HEK293 (cell line): ENCODE measurements around the gene GPR152.
A peak's percentile ranks its signal among the peaks of the same experiment; 100 is the strongest.

Experiments
- CTCF ChIA-PET: fragments of 350-600 bp; formaldehyde crosslinking; extraction: SDS; loops from one replicate; lab custom pipeline; 2021; ENCODE audit warnings: antibody characterized with exemption; lab: Yijun Ruan, JAX
- POLR2A ChIA-PET: fragments of 300-600 bp; formaldehyde crosslinking; extraction: SDS; loops from one replicate; lab custom pipeline; 2020; ENCODE audit warnings: antibody characterized with exemption, inconsistent platforms; lab: Yijun Ruan, JAX
- H3K27ac ChIP-seq: fragments of 200-500 bp; sonication (Bioruptor generic); 2 replicates; pipeline ENCODE4 v1.5.1; 2014; ENCODE audit warnings: low read depth, low read length, control low read depth, inconsistent platforms; ENCODE audit errors: extremely low read depth
- H3K36me3 ChIP-seq, 2 experiments: fragments of 200-500 bp in 1 of 2; sonication (Bioruptor generic) in 1 of 2; 1 replicate in 1 of 2; 2 replicates in 1 of 2; pipeline ENCODE4 v1.5.1; 2014 to 2017; ENCODE audit warnings: inconsistent platforms in 2 of 2, low read length in 2 of 2; ENCODE audit not compliant: control insufficient read depth in 2 of 2, insufficient read depth in 1 of 2
- H3K4me1 ChIP-seq: fragments of 200-500 bp; sonication (Bioruptor generic); 2 replicates; pipeline ENCODE4 v1.5.1; 2014; ENCODE audit warnings: mild to moderate bottlenecking, low read length, inconsistent platforms; ENCODE audit not compliant: control insufficient read depth, insufficient read depth
- H3K4me3 ChIP-seq: 2 replicates; pipeline ENCODE4 v1.5.1; 2011; ENCODE audit warnings: low read depth, mild to moderate bottlenecking, control low read depth, low read length, moderate library complexity
- H3K9me3 ChIP-seq: fragments of 200-500 bp; sonication (Bioruptor generic); 2 replicates; pipeline ENCODE4 v1.5.1; 2014; ENCODE audit warnings: low read depth, low read length, inconsistent platforms; ENCODE audit not compliant: control insufficient read depth, insufficient read depth
- BCL6B ChIP-seq: fragments of 450-650 bp; formaldehyde crosslinking; IDR thresholded peaks from 2 replicates; pipeline ENCODE4 v1.5.1; 2017; ENCODE audit warnings: missing biosample characterization, missing genetic modification characterization
- GLIS1 ChIP-seq: fragments of 450-650 bp; formaldehyde crosslinking; IDR thresholded peaks from 2 replicates; pipeline ENCODE4 v1.5.1; 2016; ENCODE audit warnings: missing biosample characterization, missing genetic modification characterization
- HOXC10 ChIP-seq: sonication (generic); formaldehyde crosslinking; IDR thresholded peaks from 2 replicates; pipeline ENCODE4 v1.8.1; 2023; ENCODE audit warnings: mild to moderate bottlenecking, missing genetic modification reagents
- MZF1 ChIP-seq: fragments of 450-650 bp; formaldehyde crosslinking; IDR thresholded peaks from 2 replicates; pipeline ENCODE4 v1.5.1; 2017; ENCODE audit warnings: missing biosample characterization, missing genetic modification characterization, borderline replicate concordance
- OSR2 ChIP-seq: fragments of 450-650 bp; formaldehyde crosslinking; IDR thresholded peaks from 2 replicates; pipeline ENCODE4 v1.5.1; 2016; ENCODE audit warnings: missing biosample characterization, missing genetic modification characterization
- PRDM10 ChIP-seq: fragments of 450-650 bp; formaldehyde crosslinking; IDR thresholded peaks from 2 replicates; pipeline ENCODE4 v1.5.1; 2016; ENCODE audit warnings: missing biosample characterization, missing genetic modification characterization
- SALL2 ChIP-seq: fragments of 450-650 bp; formaldehyde crosslinking; IDR thresholded peaks from 2 replicates; pipeline ENCODE4 v1.5.0; 2017; ENCODE audit warnings: missing biosample characterization, mild to moderate bottlenecking, missing genetic modification characterization, borderline replicate concordance
- SCRT2 ChIP-seq: fragments of 450-650 bp; formaldehyde crosslinking; IDR thresholded peaks from 2 replicates; pipeline ENCODE4 v1.5.1; 2016; ENCODE audit warnings: missing biosample characterization, missing genetic modification characterization
- SP2 ChIP-seq: fragments of 450-650 bp; formaldehyde crosslinking; IDR thresholded peaks from 2 replicates; pipeline ENCODE4 v1.5.1; 2016; ENCODE audit warnings: missing biosample characterization, missing genetic modification characterization
- YY2 ChIP-seq: fragments of 450-650 bp; formaldehyde crosslinking; IDR thresholded peaks from 2 replicates; pipeline ENCODE4 v1.5.1; 2016; ENCODE audit warnings: missing biosample characterization, missing genetic modification characterization
- ZBTB11 ChIP-seq: fragments of 450-650 bp; formaldehyde crosslinking; conservative IDR thresholded peaks from 2 replicates; pipeline ENCODE4 v1.5.1; 2016; ENCODE audit warnings: low read depth, missing biosample characterization, missing genetic modification characterization
- ZFP41 ChIP-seq: fragments of 450-650 bp; formaldehyde crosslinking; IDR thresholded peaks from 2 replicates; pipeline ENCODE4 v1.5.1; 2016; ENCODE audit warnings: missing biosample characterization, missing genetic modification characterization, borderline replicate concordance
- ZNF239 ChIP-seq: fragments of 450-650 bp; formaldehyde crosslinking; IDR thresholded peaks from 2 replicates; pipeline ENCODE4 v1.5.1; 2016; ENCODE audit warnings: missing biosample characterization, missing genetic modification characterization
- ZNF473 ChIP-seq: fragments of 450-650 bp; formaldehyde crosslinking; IDR thresholded peaks from 2 replicates; pipeline ENCODE4 v1.5.1; 2017; ENCODE audit warnings: missing biosample characterization, missing genetic modification characterization
- ZNF510 ChIP-seq: fragments of 450-650 bp; formaldehyde crosslinking; IDR thresholded peaks from 2 replicates; pipeline ENCODE4 v1.5.1; 2018; ENCODE audit warnings: mild to moderate bottlenecking, missing genetic modification characterization, missing biosample characterization; ENCODE audit not compliant: insufficient replicate concordance
- ZNF530 ChIP-seq: fragments of 450-650 bp; formaldehyde crosslinking; IDR thresholded peaks from 2 replicates; pipeline ENCODE4 v1.5.1; 2016; ENCODE audit warnings: low read depth, missing biosample characterization, missing genetic modification characterization
- ZNF585B ChIP-seq: fragments of 450-650 bp; formaldehyde crosslinking; IDR thresholded peaks from 2 replicates; pipeline ENCODE4 v1.5.1; 2016; ENCODE audit warnings: missing biosample characterization, missing genetic modification characterization
- ZNF600 ChIP-seq: fragments of 450-650 bp; formaldehyde crosslinking; IDR thresholded peaks from 2 replicates; pipeline ENCODE4 v1.5.1; 2016; ENCODE audit warnings: missing biosample characterization, missing genetic modification characterization
- ZXDB ChIP-seq: fragments of 450-650 bp; formaldehyde crosslinking; IDR thresholded peaks from 2 replicates; pipeline ENCODE4 v1.5.1; 2016; ENCODE audit warnings: missing biosample characterization, missing genetic modification characterization

Gene GPR152

GRCh38 chr11:67484847-67485311 is 32.4 kb upstream of the GPR152 start:
- ChIA-PET CTCF (interaction anchor here (0.6 kb wide), 2 partner anchors 98 to 722 kb away, joined by 3 read pairs; no protein-coding TSS in a partner anchor), POLR2A (no interaction called here)

GRCh38 chr11:67483831-67484665 is 31.5 kb upstream of the GPR152 start:
- Histone ChIP-seq H3K27ac (no peak overlapping the region), H3K9me3 (no peaks in the 10 kb centered on the region), H3K4me1 (no peaks in the 10 kb centered on the region), H3K36me3 (peaks cover 0 to 22% of the 10 kb centered on the region in 2 experiments; a peak in 2 of 3 replicates), H3K4me3 (peak overlapping the region; percentile 77)
- CTCF ChIA-PET: interaction anchor here (0.6 kb wide), 1 partner anchor 97 kb away, joined by 3 read pairs; no protein-coding TSS in a partner anchor
- POLR2A ChIA-PET: interaction anchor here (1.6 kb wide), 1 partner anchor 15 kb away, joined by 11 read pairs; the partner anchor contains the start of gene TMEM134
- TF ChIP-seq ZFP41 (tag by site-specific recombination): no peak
- TF ChIP-seq SALL2: no peak
- TF ChIP-seq HOXC10 (CRISPR knock-in tag): no peak
- TF ChIP-seq OSR2 (tag by site-specific recombination): no peak
- no peak for TF ChIP-seq ZNF530 (tag by site-specific recombination)
- TF ChIP-seq YY2 (tag by site-specific recombination): no peak
- TF ChIP-seq ZNF473: no peak
- no peak for TF ChIP-seq ZNF239 (tag by site-specific recombination)
- TF ChIP-seq ZNF585B (tag by site-specific recombination): no peak
- TF ChIP-seq SCRT2: peak; percentile 33; the same call in 1 of the 2 replicates
- 0 out of 2 replicates have a peak, but pooled peaks have one; percentile 13 for TF ChIP-seq ZNF600 (tag by site-specific recombination)
- TF ChIP-seq PRDM10 (tag by site-specific recombination): no peak
- no peak for TF ChIP-seq SP2
- no peak for TF ChIP-seq BCL6B (tag by site-specific recombination)
- no peak for TF ChIP-seq ZBTB11 (tag by site-specific recombination)
- TF ChIP-seq ZNF510: no peak
- no peak for TF ChIP-seq MZF1 (tag by site-specific recombination)

More at GRCh38 chr11:67484847-67485311, 32.4 kb upstream of the GPR152 start:
- Histone ChIP-seq H3K4me3 (no peak overlapping the region), H3K27ac (no peak overlapping the region), H3K4me1 (no peaks in the 10 kb centered on the region), H3K9me3 (no peaks in the 10 kb centered on the region), H3K36me3 (peaks cover 0 to 30% of the 10 kb centered on the region in 2 experiments; a peak in 2 of 3 replicates)
- TF ChIP-seq ZXDB (tag by site-specific recombination) (no peak), GLIS1 (tag by site-specific recombination) (peak; percentile 31)
